SKM-1 treated with dmso at 0.1 percent for 144 hours (cell line): Measurements from ENCODE around the gene FAF1.
"Not testable (repeated sequence)": the region's sequence is repeated elsewhere in the genome, so short reads cannot be mapped to it uniquely, and the experiment has no call there.

Experiments used
- DNase-seq: peaks from one replicate; lab custom pipeline; 2025; ENCODE audit not compliant: unreplicated experiment; lab: John Stamatoyannopoulos, UW

The FAF1 gene

GRCh38 chr1:50915621-50916020, 44.4 kb downstream of the FAF1 start:
- no peak for DNase-seq

DNA sequence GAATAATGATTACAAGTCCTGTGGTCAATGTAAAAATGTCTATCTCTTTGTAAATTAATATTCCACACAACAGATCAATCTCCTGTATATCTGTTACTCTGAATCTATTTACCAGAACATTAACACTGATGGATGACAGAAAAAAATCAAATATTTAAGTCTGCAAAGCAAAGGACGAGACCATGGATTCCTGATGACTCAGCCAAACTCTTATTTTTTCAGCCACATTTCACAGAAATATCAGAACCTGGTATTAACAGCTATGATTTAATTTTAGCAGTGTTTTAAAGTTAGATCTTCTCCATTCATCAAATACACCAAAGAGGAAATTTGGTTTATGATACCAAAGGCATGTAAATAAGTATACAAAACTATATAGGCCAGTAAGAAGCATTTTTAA, 46.1 kb downstream of the FAF1 start:
- DNase-seq, result no peak

DNA sequence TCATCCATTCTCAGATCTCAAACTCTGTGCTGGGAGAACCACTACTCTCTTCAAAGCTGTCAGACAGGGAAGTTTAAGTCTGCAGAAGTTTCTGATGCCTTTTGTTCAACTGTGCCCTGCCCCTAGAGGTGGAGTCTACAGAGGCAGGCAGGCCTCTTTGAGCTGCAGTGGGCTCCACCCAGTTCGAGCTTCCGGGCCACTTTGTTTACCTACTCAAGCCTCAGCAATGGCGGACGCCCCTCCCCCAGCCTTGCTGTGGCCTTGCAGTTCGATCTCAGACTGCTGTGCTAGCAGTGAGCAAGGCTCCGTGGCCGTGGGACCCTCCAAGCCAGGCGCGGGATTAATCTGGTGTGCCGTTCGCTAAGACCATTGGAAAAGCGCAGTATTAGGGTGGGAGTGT, 49.7 kb downstream of the FAF1 start:
- DNase-seq, result not testable (repeated sequence)

GRCh38 chr1:50907610-50908009, 52.5 kb downstream of the FAF1 start:
- not testable (repeated sequence) for DNase-seq

DNA sequence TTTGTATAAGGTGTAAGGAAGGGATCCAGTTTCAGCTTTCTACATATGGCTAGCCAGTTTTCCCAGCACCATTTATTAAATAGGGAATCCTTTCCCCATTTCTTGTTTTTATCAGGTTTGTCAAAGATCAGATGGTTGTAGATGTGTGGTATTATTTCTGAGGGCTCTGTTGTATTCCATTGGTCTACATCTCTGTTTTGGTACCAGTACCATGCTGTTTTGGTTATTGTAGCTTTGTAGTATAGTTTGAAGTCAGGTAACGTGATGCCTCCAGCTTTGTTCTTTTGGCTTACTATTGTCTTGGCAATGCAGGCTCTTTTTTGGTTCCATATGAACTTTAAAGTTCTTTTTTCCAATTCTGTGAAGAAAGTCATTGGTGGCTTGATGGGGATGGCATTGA, 54.0 kb downstream of the FAF1 start:
- not testable (repeated sequence) for DNase-seq

- DNase-seq, result no peak
Observed at GRCh38 chr1:50902419-50902818, 57.6 kb downstream of the FAF1 start.

- no peak for DNase-seq
Observed at GRCh38 chr1:50901872-50902271, 58.2 kb downstream of the FAF1 start.

- no peak for DNase-seq
Observed at GRCh38 chr1:50898773-50899172, 61.3 kb downstream of the FAF1 start.

DNA sequence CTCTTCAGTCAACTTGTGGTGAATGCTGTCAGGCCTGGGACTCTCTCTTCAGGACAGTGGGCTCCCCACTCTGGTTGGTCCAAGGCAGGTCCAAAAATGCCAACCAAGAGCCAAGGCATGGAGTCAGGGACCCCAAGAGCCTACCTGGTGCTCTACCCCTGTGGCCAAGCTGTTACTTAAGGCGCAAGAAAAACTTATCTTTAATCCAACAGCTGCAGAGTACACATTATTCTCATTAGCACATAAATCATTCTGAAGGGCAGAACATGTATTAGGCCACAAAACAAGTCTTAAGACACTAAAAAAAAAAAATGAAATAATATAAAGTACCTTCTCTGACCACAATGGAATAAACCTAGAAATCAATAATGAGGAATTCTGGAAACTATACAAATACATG, 65.7 kb downstream of the FAF1 start:
- no peak for DNase-seq

DNA sequence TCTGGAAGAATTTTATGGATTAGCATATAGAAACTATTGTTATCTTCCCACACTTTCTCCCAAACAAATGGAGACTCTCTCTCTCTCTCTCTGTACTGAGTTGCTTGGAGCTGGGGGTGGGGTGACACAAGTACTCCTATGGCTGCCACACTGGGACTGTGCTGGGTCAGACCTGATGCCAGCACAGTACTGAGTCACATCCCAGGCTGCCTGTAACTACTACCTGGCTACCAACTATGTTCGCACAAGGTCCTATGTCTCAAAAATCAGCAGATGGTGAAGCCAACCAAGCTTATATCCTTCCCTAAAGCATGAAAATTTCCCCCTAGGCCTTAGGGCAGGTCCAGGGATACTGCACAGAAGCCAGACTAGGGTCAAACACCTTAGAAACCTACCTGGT, 66.6 kb downstream of the FAF1 start:
- no peak for DNase-seq

- DNase-seq, result not testable (repeated sequence)
Observed at GRCh38 chr1:50887555-50887954, 72.5 kb downstream of the FAF1 start.

DNA sequence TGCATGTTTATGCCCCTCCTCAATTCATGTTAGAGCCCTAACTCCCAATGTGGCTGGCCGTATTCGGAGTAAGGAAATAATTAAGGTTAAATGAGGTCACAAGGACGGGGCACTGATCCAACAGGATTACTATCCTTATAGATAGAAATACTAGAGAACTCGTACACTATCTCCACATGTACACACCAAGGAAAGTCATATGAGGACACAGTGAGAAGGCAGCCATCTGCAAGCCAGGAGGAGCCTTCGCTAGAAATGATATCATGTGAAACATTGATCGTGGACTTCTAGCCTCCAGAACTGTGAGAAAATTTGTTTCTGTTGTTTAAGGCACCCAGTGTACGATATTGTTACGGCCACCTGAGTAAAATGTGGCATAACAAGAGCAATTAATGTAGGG, 79.7 kb downstream of the FAF1 start:
- DNase-seq, result no peak

DNA sequence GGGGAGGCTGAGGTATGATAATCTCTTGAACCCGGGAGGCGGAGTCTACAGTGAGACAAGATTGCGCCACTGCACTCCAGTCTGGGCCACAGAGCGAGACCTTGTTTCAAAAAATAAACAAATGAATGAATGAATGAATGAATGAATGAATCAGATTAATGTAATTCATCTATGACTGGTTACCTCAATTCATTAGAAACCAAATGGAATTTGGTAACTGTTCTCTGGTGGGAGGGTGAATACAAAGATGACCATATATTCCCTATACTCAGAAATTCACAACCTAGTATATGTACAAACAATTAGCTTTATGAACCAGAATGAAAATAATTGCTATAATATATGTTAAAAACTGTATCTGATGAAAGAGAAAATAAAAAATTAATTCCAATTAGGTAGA, 80.9 kb downstream of the FAF1 start:
- DNase-seq, result no peak

DNA sequence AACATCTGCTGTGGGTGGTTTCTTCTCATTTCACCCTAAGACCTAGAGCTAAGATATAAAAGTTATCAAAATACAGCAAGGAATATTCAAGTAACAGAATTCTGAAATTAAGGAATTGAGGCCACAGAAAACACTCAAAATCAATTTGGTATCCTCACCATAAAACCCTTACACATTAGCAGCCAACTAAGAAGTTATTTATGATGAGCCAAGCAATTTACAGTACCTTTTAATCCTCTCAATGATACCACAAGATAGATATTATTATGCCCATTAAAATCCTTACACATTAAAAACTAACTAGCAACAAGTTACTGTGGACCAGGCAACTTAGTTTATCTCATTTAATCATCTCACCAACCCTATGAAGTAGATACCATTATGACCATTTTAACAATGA, 81.6 kb downstream of the FAF1 start:
- no peak for DNase-seq

- DNase-seq, result no peak
Observed at GRCh38 chr1:50877641-50878040, 82.4 kb downstream of the FAF1 start.

- peak; percentile 49 for DNase-seq
Observed at GRCh38 chr1:50873458-50874187, 86.4 kb downstream of the FAF1 start.

- DNase-seq, result not testable (repeated sequence)
Observed at GRCh38 chr1:50864845-50865244, 95.2 kb downstream of the FAF1 start.

- DNase-seq, result no peak
Observed at GRCh38 chr1:50861772-50862171, 98.3 kb downstream of the FAF1 start.

- DNase-seq, result no peak
Observed at GRCh38 chr1:50860702-50861101, 99.4 kb downstream of the FAF1 start.

DNA sequence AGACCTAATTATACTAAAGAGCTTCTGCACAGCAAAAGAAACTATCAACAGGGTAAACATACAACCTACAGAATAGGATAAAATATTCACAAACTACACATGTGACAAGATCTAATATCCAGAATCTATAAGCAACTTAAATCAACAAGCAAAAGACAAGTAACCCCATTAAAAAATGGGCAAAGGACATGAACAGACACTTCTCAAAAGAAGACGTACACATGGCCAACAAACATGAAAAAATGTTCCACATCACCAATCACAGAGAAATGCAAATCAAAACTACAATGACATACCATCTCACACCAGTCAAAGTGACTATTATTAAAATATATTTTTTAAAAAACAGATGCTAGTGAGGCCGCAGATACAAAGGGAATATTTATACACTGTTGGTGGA, 99.8 kb downstream of the FAF1 start:
- DNase-seq, result no peak

DNA sequence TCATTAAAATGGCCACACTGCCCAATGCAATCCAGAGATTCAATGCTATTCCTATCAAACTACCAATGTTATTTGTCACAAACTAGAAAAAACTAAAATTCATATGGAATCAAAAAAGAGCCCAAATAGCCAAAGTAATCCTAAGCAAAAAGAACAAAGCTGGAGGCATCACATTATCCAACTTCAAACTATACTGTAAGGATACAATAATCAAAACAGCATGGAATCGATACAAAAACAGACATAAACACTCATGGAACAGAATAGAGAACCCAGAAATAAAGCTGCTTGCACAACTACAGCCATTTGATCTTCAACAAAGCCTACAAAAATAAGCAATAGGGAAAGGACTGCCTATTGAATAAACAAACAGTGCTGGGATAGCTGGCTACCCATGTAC, 100.4 kb downstream of the FAF1 start:
- no peak for DNase-seq

- DNase-seq, result no peak
Observed at GRCh38 chr1:50858761-50859160, 101.3 kb downstream of the FAF1 start.

GRCh38 chr1:50857702-50858101, 102.4 kb downstream of the FAF1 start:
- DNase-seq, result no peak
